Keratinocyte (primary cell): ENCODE data around the gene SAMD3. TPM values are rescaled to one million over a fixed set of nuclear protein-coding genes. Genes with fewer than 3 reads are reported as not detected.

Source experiments
- DNase-seq: peaks from one replicate; pipeline ENCODE4 v3.0.0-alpha.2; 2011; ENCODE audit warnings: low read depth, missing footprints, low spot score
- FAIRE-seq: peaks from 2 replicates; lab custom pipeline; 2011; peaks lifted over from hg19 to GRCh38; lab: Jason Lieb, UNC
- H2AFZ ChIP-seq: 2 replicates; pipeline ENCODE4 v1.6.0; 2012; ENCODE audit warnings: low read length, control low read depth, inconsistent platforms; ENCODE audit not compliant: control insufficient read depth
- H3K27ac ChIP-seq: 2 replicates; pipeline ENCODE4 v1.5.1; 2011; ENCODE audit warnings: low read length; ENCODE audit not compliant: control insufficient read depth, insufficient read depth
- H3K27me3 ChIP-seq: 3 replicates; pipeline ENCODE4 v1.6.0; 2011; ENCODE audit warnings: low read length; ENCODE audit not compliant: control insufficient read depth, insufficient read depth; ENCODE audit errors: extremely low read depth
- H3K36me3 ChIP-seq, 2 experiments: 2 replicates in 1 of 2; 3 replicates in 1 of 2; pipeline ENCODE4 v1.5.1; 2011; ENCODE audit warnings: low read length in 2 of 2, mild to moderate bottlenecking in 1 of 2; ENCODE audit not compliant: control insufficient read depth in 2 of 2, insufficient read depth in 2 of 2; ENCODE audit errors: extremely low read depth in 1 of 2
- H3K4me1 ChIP-seq: 3 replicates; pipeline ENCODE4 v1.5.1; 2011; ENCODE audit warnings: low read length; ENCODE audit not compliant: control insufficient read depth, insufficient read depth; ENCODE audit errors: extremely low read depth
- H3K4me2 ChIP-seq: 3 replicates; pipeline ENCODE4 v1.6.0; 2011; ENCODE audit warnings: low read depth, low read length; ENCODE audit not compliant: control insufficient read depth, insufficient read depth; ENCODE audit errors: extremely low read depth
- H3K4me3 ChIP-seq, 3 experiments: fragments of 200-600 bp in 1 of 3; sonication (generic) in 1 of 3; 2 replicates in 2 of 3; 3 replicates in 1 of 3; pipeline ENCODE4 v1.5.1; 2011 to 2016; ENCODE audit warnings: low read length in 3 of 3, mild to moderate bottlenecking in 3 of 3, control low read depth in 2 of 3, inconsistent platforms in 1 of 3, low read depth in 1 of 3, mixed read lengths in 1 of 3, mixed run types in 1 of 3, moderate library complexity in 1 of 3; ENCODE audit not compliant: control insufficient read depth in 2 of 3, insufficient read depth in 2 of 3; ENCODE audit errors: extremely low read depth in 1 of 3
- H3K79me2 ChIP-seq: 2 replicates; pipeline ENCODE4 v1.6.0; 2012; ENCODE audit warnings: low read length; ENCODE audit not compliant: control insufficient read depth, insufficient read depth
- H3K9ac ChIP-seq: 3 replicates; pipeline ENCODE4 v1.6.0; 2011; ENCODE audit warnings: low read length; ENCODE audit not compliant: control insufficient read depth, insufficient read depth; ENCODE audit errors: extremely low read depth
- H3K9me1 ChIP-seq: 3 replicates; pipeline ENCODE4 v1.6.0; 2011; ENCODE audit warnings: low read length; ENCODE audit not compliant: control insufficient read depth, insufficient read depth; ENCODE audit errors: extremely low read depth
- H3K9me3 ChIP-seq: 2 replicates; pipeline ENCODE4 v1.5.1; 2012; ENCODE audit warnings: low read depth, low read length; ENCODE audit not compliant: control insufficient read depth
- H4K20me1 ChIP-seq: 3 replicates; pipeline ENCODE4 v1.6.0; 2011; ENCODE audit warnings: low read length; ENCODE audit not compliant: control insufficient read depth, insufficient read depth; ENCODE audit errors: extremely low read depth
- EZH2 ChIP-seq: IDR thresholded peaks from one replicate; pipeline ENCODE4 v1.6.1; 2012; ENCODE audit warnings: inconsistent platforms, mild to moderate bottlenecking, low read length, moderate library complexity
- dilution Hi-C: fragments of 300-500 bp; cut with MboI; formaldehyde crosslinking; loops from one replicate; pipeline ENCODE4 v1.7.0; 2020; ENCODE audit warnings: low sequenced_read_pairs; ENCODE audit not compliant: extremely low pct_ligation_motif_present
- polyA plus RNA-seq, 5 experiments: library from polyadenylated mRNA; depleted of rRNA in 3 of 5; stranded (reverse) in 3 of 5; stranded (forward) in 1 of 5; unstranded in 1 of 5; fragments of >200 nt; gene quantifications; 1 replicate in 1 of 5; 2 replicates in 3 of 5; 3 replicates in 1 of 5; pipeline versions ENCODE4 v1.2.1 to v1.2.3, GENCODE V29; 2011 to 2012; ENCODE audit warnings: missing spikeins in 2 of 5, low read depth in 1 of 5, low replicate concordance in 1 of 5
- TF ChIP-seq, protein P1 (sequence below), 3 experiments: IDR thresholded peaks in 1 of 3; conservative IDR thresholded peaks in 1 of 3; optimal IDR thresholded peaks in 1 of 3; 2 replicates in 2 of 3; 3 replicates in 1 of 3; pipeline versions ENCODE3 to v1.5.1; 2011; ENCODE audit warnings: low read length in 3 of 3, mild to moderate bottlenecking in 3 of 3, moderate library complexity in 2 of 3, control low read depth in 1 of 3, inconsistent platforms in 1 of 3; ENCODE audit not compliant: insufficient read depth in 2 of 3; ENCODE audit errors: extremely low read depth in 1 of 3

SAMD3 gene
- polyA plus RNA-seq, 1 donor (not counting 4 experiments of a cell fraction or from before 2014, with no cell fraction given), result 5.4 TPM

DNA sequence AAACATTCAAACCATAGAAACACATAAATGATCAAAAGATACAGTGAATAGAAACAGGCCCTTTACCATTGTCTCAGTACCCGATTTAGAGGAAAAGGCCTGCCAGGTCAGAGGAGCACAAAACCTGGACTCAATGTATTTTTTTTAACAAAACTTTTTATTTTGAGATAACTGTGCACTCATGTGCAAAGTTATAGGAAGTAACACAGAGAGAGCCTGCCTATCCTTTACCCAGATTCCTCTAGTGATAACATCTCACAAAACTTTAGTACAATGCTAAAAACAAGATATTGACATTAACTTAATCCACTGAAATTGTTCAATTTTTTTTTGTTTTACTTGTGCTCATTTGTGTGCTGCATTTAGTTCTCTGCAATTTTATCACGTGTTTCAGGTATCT is 36.8 kb upstream of the SAMD3 start:
- dilution Hi-C loops, result no loop called here
- H3K4me2 ChIP-seq, result no peak overlapping the region
- no peak overlapping the region for H3K27ac ChIP-seq
- no peak overlapping the region for H3K4me3 ChIP-seq
- H3K4me1 ChIP-seq, result no peaks in the 10 kb centered on the region
- no peak overlapping the region for H3K9ac ChIP-seq
- H3K9me3 ChIP-seq, result no peaks in the 10 kb centered on the region
- no peaks in the 10 kb centered on the region for H3K27me3 ChIP-seq
- H4K20me1 ChIP-seq, result no peaks in the 10 kb centered on the region
- no peaks in the 10 kb centered on the region for H3K79me2 ChIP-seq
- no peak for FAIRE-seq
- TF ChIP-seq, protein P1, sequence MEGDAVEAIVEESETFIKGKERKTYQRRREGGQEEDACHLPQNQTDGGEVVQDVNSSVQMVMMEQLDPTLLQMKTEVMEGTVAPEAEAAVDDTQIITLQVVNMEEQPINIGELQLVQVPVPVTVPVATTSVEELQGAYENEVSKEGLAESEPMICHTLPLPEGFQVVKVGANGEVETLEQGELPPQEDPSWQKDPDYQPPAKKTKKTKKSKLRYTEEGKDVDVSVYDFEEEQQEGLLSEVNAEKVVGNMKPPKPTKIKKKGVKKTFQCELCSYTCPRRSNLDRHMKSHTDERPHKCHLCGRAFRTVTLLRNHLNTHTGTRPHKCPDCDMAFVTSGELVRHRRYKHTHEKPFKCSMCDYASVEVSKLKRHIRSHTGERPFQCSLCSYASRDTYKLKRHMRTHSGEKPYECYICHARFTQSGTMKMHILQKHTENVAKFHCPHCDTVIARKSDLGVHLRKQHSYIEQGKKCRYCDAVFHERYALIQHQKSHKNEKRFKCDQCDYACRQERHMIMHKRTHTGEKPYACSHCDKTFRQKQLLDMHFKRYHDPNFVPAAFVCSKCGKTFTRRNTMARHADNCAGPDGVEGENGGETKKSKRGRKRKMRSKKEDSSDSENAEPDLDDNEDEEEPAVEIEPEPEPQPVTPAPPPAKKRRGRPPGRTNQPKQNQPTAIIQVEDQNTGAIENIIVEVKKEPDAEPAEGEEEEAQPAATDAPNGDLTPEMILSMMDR (optimal IDR thresholded peaks at IDR 0.05 in 1 of 3, IDR thresholded peaks at IDR 0.05 in 1 of 3, conservative IDR thresholded peaks at IDR 0.05 in 1 of 3; ENCODE audit: extremely low read depth in 1 of 3, insufficient read depth in 2 of 3, low read length in 3 of 3), result no peak
- no peak for TF ChIP-seq EZH2
- DNase-seq, result no peak
- no peaks in the 10 kb centered on the region for H3K36me3 ChIP-seq
- H2AFZ ChIP-seq, result no peak overlapping the region
- H3K9me1 ChIP-seq, result no peaks in the 10 kb centered on the region

DNA sequence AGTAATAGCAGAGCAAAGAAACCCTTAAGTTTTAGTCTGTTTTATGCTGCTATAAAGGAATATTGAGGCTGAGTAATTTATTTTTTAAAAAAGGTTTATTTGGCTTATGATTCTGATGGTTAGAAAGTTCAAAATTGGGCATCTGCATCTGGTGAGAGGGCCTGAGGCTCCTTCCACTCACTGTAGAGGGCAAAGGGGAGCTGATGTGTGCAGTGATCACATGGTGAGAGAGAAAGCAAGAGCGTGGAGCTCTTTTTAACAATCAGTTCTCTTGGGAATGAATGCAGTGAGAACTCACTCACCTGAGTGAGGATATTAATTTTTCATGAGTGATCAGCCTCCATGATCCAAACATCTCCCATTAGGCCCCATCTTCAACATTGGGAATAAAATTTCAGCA is 36.4 kb upstream of the SAMD3 start:
- Histone ChIP-seq H3K9me1 (no peaks in the 10 kb centered on the region), H2AFZ (no peak overlapping the region), H3K4me3 (no peak overlapping the region), H3K79me2 (no peaks in the 10 kb centered on the region), H3K27me3 (no peaks in the 10 kb centered on the region), H3K27ac (no peak overlapping the region), H3K9me3 (no peaks in the 10 kb centered on the region), H3K4me2 (no peak overlapping the region), H3K4me1 (no peaks in the 10 kb centered on the region), H3K36me3 (no peaks in the 10 kb centered on the region), H4K20me1 (no peaks in the 10 kb centered on the region), H3K9ac (no peak overlapping the region)
- DNase-seq (no peak), FAIRE-seq (no peak)
- TF ChIP-seq, protein P1 (optimal IDR thresholded peaks at IDR 0.05 in 1 of 3, IDR thresholded peaks at IDR 0.05 in 1 of 3, conservative IDR thresholded peaks at IDR 0.05 in 1 of 3; ENCODE audit: extremely low read depth in 1 of 3, insufficient read depth in 2 of 3, low read length in 3 of 3), result no peak
- no peak for TF ChIP-seq EZH2
- dilution Hi-C loops, result no loop called here
